ENCODE measurements around the gene RAPSN.

RAPSN gene

GRCh38 chr11:47466201-47466600 is 17.3 kb upstream of the RAPSN start:
- no peak for DNase-seq

DNA sequence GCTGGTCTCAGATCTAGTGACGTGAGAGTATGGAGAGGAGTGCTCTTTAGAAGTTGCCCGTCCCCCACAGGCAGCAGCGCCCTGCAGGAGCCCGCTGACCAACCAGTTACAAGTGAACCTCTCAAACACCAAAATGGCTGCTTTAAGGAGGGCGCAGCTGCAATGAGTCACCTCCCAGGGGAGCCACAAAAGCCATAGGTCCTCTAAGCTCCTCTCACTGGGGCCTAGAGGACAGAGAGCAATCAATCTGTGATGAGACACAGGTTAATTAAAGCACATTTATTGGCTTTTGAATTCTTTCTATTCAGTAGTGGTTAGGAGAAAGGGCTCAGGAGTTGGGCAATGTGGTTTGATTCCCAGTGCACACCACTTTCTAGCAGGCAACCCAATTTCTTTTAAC is 15.5 kb upstream of the RAPSN start:
- no peak for DNase-seq

- DNase-seq, result no peak
These were observed 12.9 kb upstream of the RAPSN start for GRCh38 chr11:47461876-47462275.

GRCh38 chr11:47460571-47461235 is 11.8 kb upstream of the RAPSN start:
- no peak for DNase-seq

GRCh38 chr11:47454258-47454671 is 5.3 kb upstream of the RAPSN start:
- peak; percentile 71 to 85 (median 82) for DNase-seq

- no peak for DNase-seq
These were observed 4.4 kb upstream of the RAPSN start for GRCh38 chr11:47453365-47453764.

DNA sequence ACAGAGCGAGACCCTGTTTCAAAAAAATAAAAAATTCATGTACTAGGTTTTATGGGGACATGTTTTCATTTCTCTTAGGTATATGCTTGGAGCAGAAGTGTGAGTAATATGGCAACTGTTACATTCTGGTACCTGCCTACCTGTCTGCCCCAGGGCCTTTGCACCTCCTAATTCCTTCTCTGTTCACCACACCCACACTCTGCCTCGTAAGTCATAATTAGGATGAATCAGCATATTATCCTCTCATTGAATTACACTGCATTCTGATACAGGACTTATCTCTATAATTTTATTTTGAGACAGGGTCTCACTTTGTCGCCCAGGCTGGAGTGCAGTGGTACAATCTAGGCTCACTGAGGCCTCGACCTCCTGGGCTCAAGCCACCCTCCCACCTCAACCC is 3.1 kb upstream of the RAPSN start:
- no peak for DNase-seq

- DNase-seq, result no peak
These were observed 2.5 kb upstream of the RAPSN start for GRCh38 chr11:47451436-47451835.

GRCh38 chr11:47449541-47449940 is 605 bp upstream of the RAPSN start:
- no peak for DNase-seq

DNA sequence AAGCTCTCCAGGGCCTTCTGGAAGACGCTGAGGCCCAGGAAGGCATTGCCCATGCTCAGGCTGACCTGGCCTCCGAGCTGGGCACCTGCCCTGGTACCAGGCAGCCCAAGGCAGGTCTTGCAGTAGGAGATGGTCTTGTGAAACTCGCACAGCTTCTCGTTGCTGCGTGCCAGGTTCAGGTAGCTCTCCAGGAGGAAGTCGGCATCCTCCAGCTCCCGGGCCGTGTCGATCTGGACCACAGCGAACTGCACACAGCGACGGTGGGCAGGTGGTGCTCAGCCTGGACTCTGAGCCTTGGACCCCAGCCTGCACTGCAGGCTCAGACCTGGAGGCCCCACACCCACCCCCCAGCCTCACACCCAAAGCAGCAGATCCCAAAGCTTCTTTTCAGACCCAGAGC is 1.0 kb downstream of the RAPSN start:
- DNase-seq, result no peak

DNA sequence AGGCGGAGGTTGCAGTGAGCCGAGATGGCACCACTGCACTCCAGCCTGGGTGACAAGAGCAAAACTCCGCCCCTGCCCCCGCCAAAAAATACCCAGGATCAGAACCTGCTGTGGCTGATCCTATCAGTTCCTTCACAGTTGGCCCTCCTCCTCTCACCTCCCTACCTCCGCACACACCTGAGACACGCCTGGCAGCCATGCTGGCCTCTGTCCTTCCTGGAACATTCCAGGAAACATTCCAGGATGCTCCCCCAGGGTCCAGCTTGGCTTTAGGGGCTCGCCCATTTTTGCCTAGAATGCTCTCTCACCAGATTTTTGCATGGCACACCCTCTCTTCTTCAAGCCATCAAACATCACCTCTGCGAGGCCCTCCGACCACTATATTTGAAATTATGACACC is 2.1 kb downstream of the RAPSN start:
- DNase-seq, result no peak

DNA sequence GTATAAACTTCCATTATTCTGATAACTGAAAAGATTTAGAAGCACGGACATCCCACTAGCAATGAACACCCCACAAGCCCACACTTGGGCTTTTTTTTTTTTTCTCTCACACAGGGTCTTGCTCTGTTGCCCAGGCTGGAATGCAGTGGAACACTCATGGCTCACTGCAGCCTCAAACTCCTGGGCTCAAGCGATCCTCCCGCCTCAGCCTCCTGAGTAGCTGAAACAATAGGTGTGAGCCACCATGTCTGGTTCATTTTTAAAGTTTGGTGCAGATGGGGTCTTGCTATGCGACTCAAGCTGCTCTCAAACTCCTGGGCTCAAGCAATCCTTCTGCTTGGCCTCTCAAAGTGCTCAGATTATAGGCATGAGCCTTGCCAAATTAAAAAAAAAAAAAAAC is 3.1 kb downstream of the RAPSN start:
- no peak for DNase-seq

DNA sequence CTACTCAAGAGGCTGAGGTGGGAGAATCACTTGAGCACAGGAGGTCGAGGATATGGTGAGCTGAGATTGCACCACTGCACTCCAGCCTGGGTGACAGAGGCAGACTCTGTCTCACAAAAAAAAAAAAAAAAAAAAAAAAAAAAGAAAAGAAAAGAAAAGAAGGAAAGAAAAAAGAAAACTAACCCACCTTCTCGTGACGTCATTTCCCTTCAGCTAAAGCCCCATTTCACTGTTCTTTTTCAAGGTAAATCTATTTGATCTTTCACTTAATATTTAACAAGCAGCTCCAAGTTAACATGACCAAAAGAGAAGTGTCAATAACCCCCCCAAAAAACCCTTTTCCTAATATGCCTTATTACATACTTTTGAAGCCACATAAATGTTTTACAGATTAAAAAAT is 5.1 kb downstream of the RAPSN start:
- DNase-seq, result no peak

DNA sequence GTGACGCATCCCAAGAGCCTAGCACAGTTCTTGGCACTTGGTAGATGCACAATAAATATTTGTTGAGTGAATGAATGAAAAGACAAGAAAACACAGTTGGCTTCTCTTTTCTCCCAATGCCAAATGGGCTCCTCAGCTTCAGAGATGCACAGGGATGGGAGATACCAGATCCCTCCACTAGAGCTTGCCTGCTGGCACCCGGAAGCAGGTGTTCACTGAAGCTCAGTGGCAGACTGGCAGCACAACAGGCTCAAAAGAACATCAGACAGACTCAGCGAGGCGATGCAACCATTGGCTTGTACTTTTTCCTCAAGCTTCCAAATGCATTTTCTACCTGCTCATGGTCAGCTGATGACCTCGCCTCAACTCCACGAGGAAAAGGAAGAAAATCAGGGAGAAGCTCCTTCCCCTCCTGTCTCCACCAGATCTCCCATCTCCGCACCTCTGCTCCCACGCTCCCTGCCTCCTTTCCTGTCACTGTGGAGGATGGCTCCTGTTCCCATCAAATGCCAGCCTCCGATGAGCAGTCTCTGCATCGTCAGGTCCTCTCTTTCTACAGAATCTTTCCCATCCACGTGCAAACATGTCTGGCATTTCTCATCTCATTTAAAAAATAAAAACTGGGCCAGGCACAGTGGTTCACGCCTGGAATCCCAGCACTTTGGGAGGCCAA is 5.8 kb downstream of the RAPSN start:
- no peak for DNase-seq

DNA sequence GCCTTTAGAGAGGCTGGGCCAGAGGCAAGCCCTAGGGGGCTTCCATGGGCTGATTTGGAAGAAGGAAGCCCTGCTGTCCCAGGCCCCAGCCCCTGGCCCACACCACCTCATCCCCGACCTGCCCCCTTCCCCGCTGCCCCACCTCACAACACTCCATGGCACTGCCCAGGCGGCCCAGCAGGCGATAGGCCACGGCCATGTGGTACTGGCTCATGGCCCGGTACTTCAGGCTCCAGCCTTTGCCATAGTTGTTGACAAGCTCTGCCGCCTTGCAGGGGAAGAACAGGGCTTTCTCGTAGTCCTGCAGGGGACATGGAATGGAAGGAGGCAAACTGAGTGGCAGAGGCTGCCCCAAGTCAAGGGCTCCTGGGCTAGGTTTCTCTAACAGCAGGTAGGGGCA is 6.4 kb downstream of the RAPSN start:
- DNase-seq, result no peak

- no peak for DNase-seq
These were observed 7.5 kb downstream of the RAPSN start for GRCh38 chr11:47441421-47441820.

DNA sequence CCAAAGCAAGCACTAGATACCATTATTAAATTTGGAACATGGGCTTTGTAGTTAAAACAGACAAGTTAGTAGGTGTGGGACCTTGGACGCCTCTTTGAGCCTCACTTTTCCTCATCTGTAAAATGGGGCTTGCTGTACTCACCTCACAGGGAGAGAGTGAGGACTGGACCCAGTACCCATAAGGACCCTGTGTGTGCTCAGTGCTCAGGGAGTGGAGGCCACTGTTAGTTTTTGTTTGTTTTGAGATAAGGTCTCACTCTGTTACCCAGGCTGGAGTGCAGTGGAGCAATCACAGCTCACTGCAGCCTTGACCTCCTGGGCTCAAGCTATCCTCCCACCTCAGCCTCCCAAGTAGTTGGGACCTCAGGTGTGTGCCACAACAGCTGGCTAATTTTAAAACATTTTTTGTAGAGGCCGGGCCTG is 8.9 kb downstream of the RAPSN start:
- no peak for DNase-seq

GRCh38 chr11:47438721-47439120 is 10.2 kb downstream of the RAPSN start:
- no peak for DNase-seq

DNA sequence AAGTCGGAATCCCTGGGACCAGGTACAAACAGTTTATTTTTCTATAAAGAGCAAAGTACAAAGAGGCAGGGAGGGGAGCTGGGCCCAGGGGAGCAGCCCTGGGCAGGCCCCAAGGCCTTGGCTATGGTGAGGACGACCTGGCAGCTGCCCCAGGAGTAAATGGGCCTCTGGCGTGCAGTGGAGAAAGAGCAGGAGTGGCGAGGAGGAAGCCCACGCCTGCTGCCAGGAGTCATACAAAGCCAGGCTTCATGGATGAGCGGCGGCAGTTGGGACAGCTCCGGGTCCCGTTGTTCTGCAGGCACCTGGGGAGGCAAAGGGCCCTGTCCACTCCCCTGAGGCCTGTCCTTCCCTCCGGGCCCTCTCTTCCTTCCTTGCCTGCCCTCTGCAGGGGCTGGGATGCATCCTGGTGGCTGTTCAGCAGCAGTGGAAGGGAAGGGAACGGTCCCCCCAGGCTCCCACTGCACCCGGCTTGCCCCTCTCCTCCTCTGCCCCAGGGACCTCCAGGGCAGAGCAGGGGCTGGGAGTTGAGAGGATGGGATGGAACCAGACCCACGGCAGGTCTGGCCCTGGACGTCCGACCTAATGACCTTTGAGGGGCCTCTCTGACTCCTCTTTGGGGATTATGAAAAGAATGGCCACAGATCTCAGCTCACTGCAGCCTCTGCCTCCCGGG is 11.1 kb downstream of the RAPSN start:
- DNase-seq, result peak in 1 of 4 experiments; percentile 1

DNA sequence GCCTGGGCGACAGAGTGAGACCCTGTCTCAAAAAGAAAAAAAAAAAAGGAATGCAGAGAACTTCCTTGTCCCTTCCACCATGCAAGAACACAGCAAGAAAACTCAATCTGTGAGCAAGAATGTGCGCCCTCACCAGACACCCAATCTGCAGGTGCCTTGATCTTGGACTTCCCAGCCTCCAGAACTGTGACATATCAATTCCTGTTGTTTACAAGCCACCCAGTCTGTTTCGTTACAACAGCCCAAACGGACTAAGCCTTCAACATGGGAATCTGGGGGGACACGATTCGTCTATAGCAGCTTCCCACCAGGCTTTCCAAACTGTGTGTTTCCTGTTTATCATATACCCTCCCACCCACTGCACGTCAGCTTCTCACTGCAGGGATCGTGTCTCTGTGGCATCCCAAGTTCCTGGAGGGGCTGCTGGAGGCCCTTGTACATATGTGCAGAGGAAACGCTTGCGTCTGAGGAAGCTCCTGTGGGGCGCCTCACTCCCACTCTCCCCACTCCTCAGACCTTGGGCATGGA is 11.7 kb downstream of the RAPSN start:
- DNase-seq, result no peak

GRCh38 chr11:47436726-47437125 is 12.2 kb downstream of the RAPSN start:
- DNase-seq, result no peak

DNA sequence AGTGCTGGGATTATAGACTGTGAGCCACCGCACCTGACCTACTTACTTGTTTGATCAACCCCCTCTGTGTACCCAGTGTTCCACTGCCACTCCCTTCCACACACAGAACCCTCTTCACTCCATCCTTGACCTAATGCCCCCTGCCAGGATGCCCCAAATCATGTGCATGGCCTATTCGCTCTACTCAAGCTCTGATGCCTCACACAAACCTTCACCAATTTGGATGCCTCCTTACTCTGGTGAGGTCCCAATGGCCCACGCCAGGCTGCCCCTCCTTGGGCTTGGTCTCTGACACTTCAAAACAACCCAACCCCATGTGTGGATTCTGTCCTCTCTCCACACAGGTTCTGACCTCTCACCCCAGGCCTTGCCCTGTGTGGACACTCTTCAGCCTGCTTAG is 13.2 kb downstream of the RAPSN start:
- DNase-seq, result peak in 1 of 4 experiments; percentile 0

DNA sequence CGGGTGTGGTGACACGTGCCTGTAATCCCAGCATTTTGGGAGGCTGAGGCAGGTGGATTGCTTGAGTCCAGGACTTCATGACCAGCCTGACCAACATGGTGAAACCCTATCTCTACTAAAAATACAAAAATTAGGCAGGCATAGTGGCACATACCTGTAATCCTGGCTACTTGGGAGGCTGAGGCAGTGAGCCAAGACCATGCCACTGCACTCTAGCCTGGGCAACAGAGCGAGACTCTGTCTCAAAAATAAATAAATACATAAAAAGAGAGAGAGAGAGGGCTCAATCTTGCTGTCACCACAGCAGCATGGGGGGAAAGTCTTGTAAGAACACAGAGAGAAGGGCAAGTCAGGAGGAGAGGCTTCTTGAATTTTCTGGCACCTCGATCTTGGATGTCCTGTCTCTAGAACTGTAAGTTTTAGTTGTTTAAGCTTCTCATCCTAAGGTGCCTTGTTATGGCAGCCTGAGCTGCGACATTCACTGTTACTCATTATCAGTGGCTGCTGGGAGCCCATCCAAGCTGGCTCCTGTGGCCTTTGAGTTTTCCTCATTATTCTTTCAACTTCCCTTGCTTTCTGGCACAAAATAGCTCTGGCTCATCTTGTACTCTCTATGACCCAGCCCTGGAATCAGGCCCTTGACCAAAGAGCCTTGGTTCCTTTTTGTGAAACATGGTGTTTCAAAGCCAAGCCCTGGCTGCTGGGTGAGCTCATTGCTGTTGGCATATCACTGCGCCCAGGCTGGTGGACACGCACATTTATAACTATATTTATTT is 14.7 kb downstream of the RAPSN start:
- DNase-seq, result no peak
